Inflammatory macrophage (primary cell): ENCODE measurements around the gene PPARGC1A.
A peak's percentile ranks its signal among the peaks of the same experiment; 100 is the strongest.

ENCODE experiments used
- DNase-seq, 2 donors: peaks; one replicate each; pipeline ENCODE4 v3.0.0-alpha.2; 2020 to 2022
- total RNA-seq, 18 experiments: gene quantifications; one replicate each; lab custom pipeline; 2026; ENCODE audit warnings: mixed read lengths in 6 of 18, inconsistent platforms in 2 of 18; lab: John Stamatoyannopoulos, UW

The PPARGC1A gene
- total RNA-seq = 0 to 0.25 (median 0.07) reads per million in 18 experiments

- no peak for DNase-seq
These were observed at the start of gene PPARGC1A for GRCh38 chr4:23889814-23890341. TSS of gene PPARGC1A (minus strand) at chr4:23890047. CDS start at chr4:23889957, 90 bp downstream.

DNA sequence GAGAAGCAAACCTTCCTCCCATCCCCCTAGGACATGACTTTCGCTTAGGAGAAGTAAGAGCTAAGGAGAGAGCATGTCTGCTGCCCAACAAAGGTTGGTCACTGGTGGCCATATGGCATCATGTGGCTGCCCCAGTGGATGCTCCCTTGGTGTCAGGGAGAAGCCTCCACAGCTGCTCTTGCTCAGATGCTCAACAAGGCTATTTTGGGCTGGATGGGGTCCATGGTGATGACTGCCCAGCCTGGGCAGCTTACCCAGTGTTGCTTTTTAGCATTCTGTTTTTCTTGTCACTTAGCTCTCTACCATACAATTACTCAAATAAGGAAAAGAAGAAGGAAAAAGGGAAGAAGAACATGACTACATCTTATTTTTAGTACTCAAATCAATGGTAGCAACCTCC, 48.9 kb upstream of the PPARGC1A start:
- no peak for DNase-seq

DNA sequence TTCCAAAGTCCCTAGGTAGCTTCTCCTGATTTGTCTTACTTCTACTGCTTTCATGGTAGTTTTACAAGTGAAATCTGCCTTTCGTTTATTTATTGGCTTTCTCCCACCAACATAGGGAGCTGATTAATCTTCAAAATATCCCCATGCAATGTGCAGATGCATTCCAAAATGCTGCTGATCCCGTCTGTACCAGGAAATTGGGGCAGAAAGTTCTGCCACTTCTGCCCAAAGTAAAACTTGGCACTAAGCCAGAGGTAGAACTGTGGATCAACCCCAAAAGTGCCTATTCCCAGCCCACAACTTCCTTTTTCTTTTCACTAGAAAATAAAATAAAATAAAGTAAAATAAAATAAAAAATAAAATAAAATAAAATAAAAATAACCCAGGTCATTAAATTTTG, 47.3 kb upstream of the PPARGC1A start:
- no peak for DNase-seq

DNA sequence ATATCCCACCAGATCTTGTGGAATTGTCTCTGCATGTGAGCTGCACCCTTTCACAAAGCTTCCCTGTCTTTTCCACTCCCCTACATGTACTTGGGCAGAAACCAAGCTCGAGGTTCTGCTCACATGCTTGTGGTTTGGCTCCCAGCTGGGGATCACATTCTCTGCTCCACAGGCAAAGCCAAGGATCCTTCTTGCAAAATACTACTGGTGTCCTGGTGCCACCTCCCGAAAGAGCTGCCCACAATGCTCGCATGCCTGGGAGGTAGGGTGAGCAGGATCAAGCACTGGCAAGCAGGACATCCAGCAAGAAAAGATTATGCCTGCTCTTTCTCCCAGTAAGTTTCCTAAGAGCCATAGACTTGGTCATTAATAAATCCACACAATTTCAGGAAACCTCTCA, 45.1 kb upstream of the PPARGC1A start:
- DNase-seq = peak; percentile 16 to 19

DNA sequence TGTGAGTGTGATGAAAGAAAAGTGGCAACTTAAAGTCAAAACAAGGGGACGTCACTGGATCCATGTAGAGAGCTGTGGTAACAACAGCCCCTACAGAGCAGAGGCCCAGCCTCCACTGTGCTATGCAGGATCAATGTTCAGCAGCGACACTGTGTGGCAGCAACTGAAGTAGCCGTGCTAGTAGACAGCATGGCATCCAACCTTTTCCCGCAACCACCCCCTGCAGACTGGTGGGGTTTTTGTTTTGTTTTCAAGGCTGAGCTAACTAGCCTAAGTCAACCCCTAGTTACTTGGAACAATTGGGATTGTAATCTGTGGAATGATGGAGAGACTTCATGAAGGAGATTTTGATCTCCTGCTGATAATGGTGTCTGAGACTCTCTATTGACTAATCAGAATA, 44.4 kb upstream of the PPARGC1A start:
- no peak for DNase-seq

DNA sequence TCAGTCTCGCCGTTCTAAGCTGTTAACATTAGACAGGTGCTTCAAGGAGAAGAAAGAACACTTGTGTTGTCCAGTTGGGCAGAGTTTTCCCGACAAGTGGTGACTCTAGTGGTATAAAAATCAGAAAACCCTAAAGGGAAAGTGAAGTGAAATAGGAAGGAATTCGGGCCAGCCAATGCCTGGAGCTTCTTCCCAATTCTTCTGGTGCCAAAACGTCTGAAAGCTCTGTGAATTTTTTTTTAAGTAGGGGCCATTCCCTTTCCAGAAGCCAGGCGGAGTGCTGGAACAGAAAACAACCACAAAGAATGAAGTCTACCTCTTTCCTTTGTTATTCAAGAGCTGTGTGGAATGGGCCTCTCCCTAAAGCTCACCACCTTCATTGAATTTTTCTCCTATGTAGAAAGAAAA, 43.1 kb upstream of the PPARGC1A start:
- no peak for DNase-seq

DNA sequence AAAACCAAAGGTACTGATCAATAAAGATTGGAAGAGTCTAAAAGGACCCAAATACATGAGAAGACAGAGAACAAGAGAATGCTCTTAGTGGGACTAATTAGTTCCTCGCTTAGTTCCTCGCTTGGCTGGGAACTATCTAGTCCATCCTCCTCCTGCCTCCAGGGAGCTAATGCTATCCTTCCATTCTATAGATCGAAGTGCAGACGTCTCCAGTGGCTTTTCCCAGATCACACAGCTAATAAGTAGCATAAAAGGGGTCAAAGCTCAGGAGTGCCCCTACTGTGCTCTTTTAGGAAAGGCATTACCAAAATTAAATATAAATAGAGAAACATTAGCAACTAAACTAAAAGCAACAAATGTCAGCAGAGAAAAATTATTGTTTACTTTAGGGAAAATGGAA, 42.3 kb upstream of the PPARGC1A start:
- no peak for DNase-seq

GRCh38 chr4:23931489-23931830, 41.6 kb upstream of the PPARGC1A start:
- no peak for DNase-seq

DNA sequence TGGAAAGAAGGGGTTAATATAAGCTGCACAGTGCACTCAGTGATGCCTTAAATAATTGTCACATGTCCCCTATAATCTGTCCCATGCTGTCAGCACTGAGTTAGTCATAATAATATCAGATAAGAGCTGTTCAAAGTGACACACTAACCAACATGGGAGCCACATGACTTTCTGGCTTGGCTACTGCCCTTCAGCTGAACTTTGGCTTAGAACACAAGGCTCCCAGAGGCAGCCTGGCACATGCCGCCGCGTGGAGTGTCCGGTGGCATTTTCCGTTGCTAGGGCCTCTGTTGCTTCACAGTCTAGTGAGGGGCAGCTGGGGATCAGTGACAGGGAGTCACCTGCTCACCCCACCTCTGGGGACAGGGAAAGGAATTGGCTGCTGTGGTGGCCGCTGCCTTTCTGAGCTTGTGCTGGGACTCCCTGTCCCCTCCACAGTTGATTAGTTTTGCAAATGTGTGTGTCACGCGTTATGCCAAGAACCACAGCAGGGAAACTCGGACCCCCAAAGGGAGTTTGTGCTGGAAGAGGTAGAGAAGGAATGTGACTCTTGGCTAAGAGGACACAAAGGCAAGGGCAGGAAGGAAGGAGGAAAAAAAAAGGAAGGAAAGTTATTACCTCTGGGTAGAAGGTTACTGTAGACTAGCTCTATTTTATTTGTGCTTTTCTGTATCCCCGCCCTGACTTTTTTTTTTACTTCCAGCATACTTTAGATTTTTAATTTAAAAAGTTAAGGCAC, 41.1 kb upstream of the PPARGC1A start:
- DNase-seq = no peak

- DNase-seq = no peak
These were observed 39.4 kb upstream of the PPARGC1A start for GRCh38 chr4:23929248-23929647.

- DNase-seq = no peak
These were observed 34.7 kb upstream of the PPARGC1A start for GRCh38 chr4:23924556-23924955.

DNA sequence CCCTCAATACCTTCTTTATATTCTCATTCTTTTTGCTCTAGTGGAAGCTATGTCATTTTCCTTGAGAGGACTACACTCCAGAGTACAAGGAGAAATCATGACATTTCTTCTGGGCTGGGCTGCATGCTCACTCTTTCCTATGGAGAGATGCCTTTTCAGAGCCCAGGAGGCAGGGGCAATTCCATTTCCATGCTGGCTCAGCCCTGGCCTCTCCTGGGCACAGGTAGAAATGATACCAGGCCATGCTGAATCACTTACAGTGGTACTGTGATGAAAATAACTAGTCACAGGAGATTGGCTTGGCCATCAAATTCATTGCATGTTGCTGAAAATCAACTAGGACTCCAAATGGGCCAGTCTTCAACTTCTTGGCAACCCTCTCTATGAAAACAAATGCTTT, 34.0 kb upstream of the PPARGC1A start:
- DNase-seq = no peak

DNA sequence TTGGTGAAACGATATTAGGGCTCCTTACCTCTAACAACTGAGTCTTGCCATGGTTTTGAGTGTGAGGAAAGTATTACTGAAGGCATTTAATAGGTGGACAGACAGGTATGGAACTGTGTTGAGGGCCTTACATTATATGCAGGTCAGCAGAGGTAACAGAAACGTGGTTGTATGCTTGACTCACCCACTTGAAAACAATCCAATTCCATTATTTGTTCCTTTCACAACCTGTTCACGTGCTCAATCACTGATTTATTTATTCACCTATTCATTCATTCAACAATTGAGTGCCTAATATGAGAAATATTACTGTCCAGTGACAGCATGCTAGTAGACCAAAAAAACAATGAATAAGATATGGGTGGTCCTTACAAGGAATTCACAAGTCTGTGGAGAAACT, 33.3 kb upstream of the PPARGC1A start:
- DNase-seq = no peak

- DNase-seq = no peak
These were observed 32.8 kb upstream of the PPARGC1A start for GRCh38 chr4:23922541-23923111.

DNA sequence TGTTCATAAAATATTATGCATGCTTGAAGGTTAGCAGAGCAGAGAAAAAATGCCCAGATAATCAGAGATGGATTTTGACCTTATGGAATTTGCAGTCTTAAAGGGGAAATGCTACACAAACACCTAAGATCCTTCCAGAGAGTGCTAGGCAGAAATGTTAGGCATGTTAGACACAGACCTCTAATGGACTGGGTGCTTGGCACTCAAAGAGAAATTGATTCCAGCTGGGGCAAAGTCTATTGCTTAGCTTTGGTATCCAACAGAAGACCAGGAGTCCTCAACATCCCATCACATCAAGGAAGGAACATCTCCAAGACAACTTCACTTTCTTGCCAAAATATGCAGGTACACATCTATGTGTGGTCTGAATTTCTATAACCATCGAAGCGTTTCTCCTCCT, 32.2 kb upstream of the PPARGC1A start:
- no peak for DNase-seq

- DNase-seq = no peak
These were observed 31.6 kb upstream of the PPARGC1A start for GRCh38 chr4:23921447-23921845.

- no peak for DNase-seq
These were observed 31.0 kb upstream of the PPARGC1A start for GRCh38 chr4:23920716-23921446.

GRCh38 chr4:23920296-23920695, 30.4 kb upstream of the PPARGC1A start:
- DNase-seq = no peak

DNA sequence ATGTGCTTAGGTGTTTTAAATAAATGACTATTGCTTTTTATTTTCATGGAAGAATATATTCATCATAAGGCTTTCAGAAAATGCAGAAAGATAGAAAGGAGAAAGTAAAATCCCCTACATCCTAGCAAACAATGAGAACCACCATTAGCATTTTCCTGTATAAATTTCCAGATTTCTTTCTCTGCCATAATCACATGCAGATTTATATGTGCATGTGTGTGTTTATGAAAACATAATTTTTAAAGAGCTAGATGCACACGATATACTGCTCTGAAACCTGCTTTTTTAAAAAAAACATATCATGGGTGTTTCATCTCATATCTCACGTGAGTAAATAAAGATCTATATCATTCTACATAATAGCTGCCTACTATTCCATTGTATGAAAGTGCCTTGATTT, 26.4 kb upstream of the PPARGC1A start:
- no peak for DNase-seq

GRCh38 chr4:23915459-23916132, 25.7 kb upstream of the PPARGC1A start:
- DNase-seq = no peak

GRCh38 chr4:23911675-23912455, 22.0 kb upstream of the PPARGC1A start:
- no peak for DNase-seq

- no peak for DNase-seq
These were observed 19.8 kb upstream of the PPARGC1A start for GRCh38 chr4:23909671-23910070.
